Measurements from ENCODE around the gene KRTAP12-2. TPM values are rescaled to one million over a fixed set of nuclear protein-coding genes. Genes with fewer than 3 reads are reported as not detected.
"Not testable (repeated sequence)": the region's sequence is repeated elsewhere in the genome, so short reads cannot be mapped to it uniquely, and the experiment has no call there.

Gene KRTAP12-2
- polyA plus RNA-seq, 1 donor (not counting 4 experiments of a cell fraction or from before 2014, with no cell fraction given): not detected

GRCh38 chr21:44699502-44700001, 32.8 kb upstream of the KRTAP12-2 start:
- Histone ChIP-seq H3K4me1 (ENCODE audit: control insufficient read depth, extremely low read depth, insufficient read depth, low read length) (no peaks in the 10 kb centered on the region), H3K27me3 (ENCODE audit: control insufficient read depth, extremely low read depth, insufficient read depth, low read length) (peaks cover 18% of the 10 kb centered on the region), H3K9ac (ENCODE audit: control insufficient read depth, extremely low read depth, insufficient read depth, low read length) (no peak overlapping the region), H3K79me2 (ENCODE audit: control insufficient read depth, insufficient read depth, low read length) (no peaks in the 10 kb centered on the region), H4K20me1 (ENCODE audit: control insufficient read depth, extremely low read depth, insufficient read depth, low read length) (no peaks in the 10 kb centered on the region), H3K4me2 (ENCODE audit: control insufficient read depth, extremely low read depth, insufficient read depth, low read depth, low read length) (no peak overlapping the region), H2AFZ (ENCODE audit: control insufficient read depth, low read length) (no peak overlapping the region), H3K36me3 (ENCODE audit: control insufficient read depth in 2 of 2, extremely low read depth in 1 of 2, insufficient read depth in 2 of 2, low read length in 2 of 2) (no peaks in the 10 kb centered on the region), H3K9me1 (ENCODE audit: control insufficient read depth, extremely low read depth, insufficient read depth, low read length) (no peaks in the 10 kb centered on the region), H3K9me3 (ENCODE audit: control insufficient read depth, low read depth, low read length) (no peaks in the 10 kb centered on the region), H3K27ac (ENCODE audit: control insufficient read depth, insufficient read depth, low read length) (no peak overlapping the region), H3K4me3 (ENCODE audit: control insufficient read depth in 2 of 3, extremely low read depth in 1 of 3, insufficient read depth in 2 of 3, low read depth in 1 of 3, low read length in 3 of 3) (no peak overlapping the region)
- TF ChIP-seq, protein P1, sequence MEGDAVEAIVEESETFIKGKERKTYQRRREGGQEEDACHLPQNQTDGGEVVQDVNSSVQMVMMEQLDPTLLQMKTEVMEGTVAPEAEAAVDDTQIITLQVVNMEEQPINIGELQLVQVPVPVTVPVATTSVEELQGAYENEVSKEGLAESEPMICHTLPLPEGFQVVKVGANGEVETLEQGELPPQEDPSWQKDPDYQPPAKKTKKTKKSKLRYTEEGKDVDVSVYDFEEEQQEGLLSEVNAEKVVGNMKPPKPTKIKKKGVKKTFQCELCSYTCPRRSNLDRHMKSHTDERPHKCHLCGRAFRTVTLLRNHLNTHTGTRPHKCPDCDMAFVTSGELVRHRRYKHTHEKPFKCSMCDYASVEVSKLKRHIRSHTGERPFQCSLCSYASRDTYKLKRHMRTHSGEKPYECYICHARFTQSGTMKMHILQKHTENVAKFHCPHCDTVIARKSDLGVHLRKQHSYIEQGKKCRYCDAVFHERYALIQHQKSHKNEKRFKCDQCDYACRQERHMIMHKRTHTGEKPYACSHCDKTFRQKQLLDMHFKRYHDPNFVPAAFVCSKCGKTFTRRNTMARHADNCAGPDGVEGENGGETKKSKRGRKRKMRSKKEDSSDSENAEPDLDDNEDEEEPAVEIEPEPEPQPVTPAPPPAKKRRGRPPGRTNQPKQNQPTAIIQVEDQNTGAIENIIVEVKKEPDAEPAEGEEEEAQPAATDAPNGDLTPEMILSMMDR (optimal IDR thresholded peaks at IDR 0.05 in 1 of 3, IDR thresholded peaks at IDR 0.05 in 1 of 3, conservative IDR thresholded peaks at IDR 0.05 in 1 of 3; ENCODE audit: extremely low read depth in 1 of 3, insufficient read depth in 2 of 3, low read length in 3 of 3): no peak
- no peak for TF ChIP-seq EZH2 (IDR thresholded peaks at IDR 0.05; ENCODE audit: low read length)
- FAIRE-seq (no peak), DNase-seq (ENCODE audit: low read depth, low spot score) (no peak)
- dilution Hi-C loops (cut with MboI; ENCODE audit: extremely low pct_ligation_motif_present, low sequenced_read_pairs): no loop called here

DNA sequence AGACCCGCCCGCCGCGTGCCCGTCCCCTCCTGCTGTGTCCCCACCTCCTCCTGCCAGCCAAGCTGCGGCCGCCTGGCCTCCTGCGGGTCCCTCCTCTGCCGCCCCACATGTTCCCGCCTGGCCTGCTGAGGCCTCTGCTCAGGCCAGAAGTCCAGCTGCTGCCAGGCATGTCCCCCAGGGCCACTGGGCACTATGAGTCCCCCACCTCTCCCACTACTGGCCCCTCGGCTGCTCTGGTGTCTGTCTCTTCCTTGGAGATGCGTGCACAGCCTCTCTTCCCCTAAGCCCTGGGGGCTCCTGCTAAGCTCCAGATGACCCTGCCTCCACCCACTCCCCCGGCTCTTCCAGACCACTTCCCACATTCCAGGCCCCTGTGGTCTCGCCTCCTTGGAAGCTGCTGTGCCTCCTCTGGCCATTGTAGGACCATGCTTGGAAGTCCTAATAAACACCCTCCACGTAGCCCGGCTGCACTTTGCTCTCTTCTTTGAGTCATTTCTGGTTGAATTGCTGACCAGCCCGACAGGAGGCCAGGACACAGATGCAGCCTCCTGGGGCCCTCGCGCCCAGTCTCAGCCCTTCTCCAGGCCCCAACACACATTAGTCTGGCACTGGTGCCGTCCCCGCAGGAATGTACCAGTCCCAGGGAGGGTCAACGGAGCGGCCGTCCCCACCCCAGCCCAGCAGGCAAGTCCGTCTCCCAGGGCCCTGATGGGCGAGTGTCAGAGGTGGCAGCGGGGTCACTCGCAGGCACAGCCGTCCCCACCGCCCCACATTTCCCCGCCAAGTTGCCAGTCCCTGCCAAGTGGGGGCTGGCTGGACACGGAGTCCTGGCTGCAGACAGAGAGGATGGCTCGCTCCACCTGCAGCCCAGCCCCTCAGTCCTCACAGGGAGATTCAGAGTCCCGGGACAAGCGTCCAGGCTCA, 31.3 kb upstream of the KRTAP12-2 start:
- Histone ChIP-seq H4K20me1 (ENCODE audit: control insufficient read depth, extremely low read depth, insufficient read depth, low read length) (no peaks in the 10 kb centered on the region), H3K79me2 (ENCODE audit: control insufficient read depth, insufficient read depth, low read length) (no peaks in the 10 kb centered on the region), H2AFZ (ENCODE audit: control insufficient read depth, low read length) (no peak overlapping the region), H3K27ac (ENCODE audit: control insufficient read depth, insufficient read depth, low read length) (no peak overlapping the region), H3K4me2 (ENCODE audit: control insufficient read depth, extremely low read depth, insufficient read depth, low read depth, low read length) (no peak overlapping the region), H3K36me3 (ENCODE audit: control insufficient read depth in 2 of 2, extremely low read depth in 1 of 2, insufficient read depth in 2 of 2, low read length in 2 of 2) (no peaks in the 10 kb centered on the region), H3K9me1 (ENCODE audit: control insufficient read depth, extremely low read depth, insufficient read depth, low read length) (no peaks in the 10 kb centered on the region), H3K27me3 (ENCODE audit: control insufficient read depth, extremely low read depth, insufficient read depth, low read length) (peaks cover 14% of the 10 kb centered on the region), H3K9ac (ENCODE audit: control insufficient read depth, extremely low read depth, insufficient read depth, low read length) (no peak overlapping the region), H3K9me3 (ENCODE audit: control insufficient read depth, low read depth, low read length) (no peaks in the 10 kb centered on the region), H3K4me3 (ENCODE audit: control insufficient read depth in 2 of 3, extremely low read depth in 1 of 3, insufficient read depth in 2 of 3, low read depth in 1 of 3, low read length in 3 of 3) (no peak overlapping the region), H3K4me1 (ENCODE audit: control insufficient read depth, extremely low read depth, insufficient read depth, low read length) (no peaks in the 10 kb centered on the region)
- DNase-seq (ENCODE audit: low read depth, low spot score) (no peak), FAIRE-seq (no peak)
- dilution Hi-C loops (cut with MboI; ENCODE audit: extremely low pct_ligation_motif_present, low sequenced_read_pairs): no loop called here
- TF ChIP-seq EZH2 (IDR thresholded peaks at IDR 0.05; ENCODE audit: low read length): no peak
- TF ChIP-seq, protein P1 (optimal IDR thresholded peaks at IDR 0.05 in 1 of 3, IDR thresholded peaks at IDR 0.05 in 1 of 3, conservative IDR thresholded peaks at IDR 0.05 in 1 of 3; ENCODE audit: extremely low read depth in 1 of 3, insufficient read depth in 2 of 3, low read length in 3 of 3): no peak

DNA sequence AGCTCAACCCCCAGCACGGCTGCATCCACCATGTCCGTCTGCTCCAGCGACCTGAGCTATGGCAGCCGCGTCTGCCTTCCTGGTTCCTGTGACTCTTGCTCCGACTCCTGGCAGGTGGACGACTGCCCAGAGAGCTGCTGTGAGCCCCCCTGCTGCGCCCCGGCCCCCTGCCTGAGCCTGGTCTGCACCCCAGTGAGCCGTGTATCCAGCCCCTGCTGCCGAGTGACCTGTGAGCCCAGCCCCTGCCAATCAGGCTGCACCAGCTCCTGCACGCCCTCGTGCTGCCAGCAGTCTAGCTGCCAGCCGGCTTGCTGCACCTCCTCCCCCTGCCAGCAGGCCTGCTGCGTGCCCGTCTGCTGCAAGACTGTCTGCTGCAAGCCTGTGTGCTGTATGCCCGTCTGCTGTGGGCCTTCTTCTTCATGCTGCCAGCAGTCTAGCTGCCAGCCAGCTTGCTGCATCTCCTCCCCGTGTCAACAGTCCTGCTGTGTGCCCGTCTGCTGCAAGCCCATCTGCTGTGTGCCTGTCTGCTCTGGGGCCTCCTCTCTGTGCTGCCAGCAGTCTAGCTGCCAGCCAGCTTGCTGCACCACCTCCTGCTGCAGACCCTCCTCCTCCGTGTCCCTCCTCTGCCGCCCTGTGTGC, 30.6 kb upstream of the KRTAP12-2 start, which contains the start of gene KRTAP10-12:
KRTAP10-12 (plus strand) TSS at position 1 of the 639 bp plus-strand sequence; CDS start at position 31, 30 bp downstream.
- dilution Hi-C loops (cut with MboI; ENCODE audit: extremely low pct_ligation_motif_present, low sequenced_read_pairs); H3K36me3 ChIP-seq (ENCODE audit: control insufficient read depth in 2 of 2, extremely low read depth in 1 of 2, insufficient read depth in 2 of 2, low read length in 2 of 2); FAIRE-seq; DNase-seq (ENCODE audit: low read depth, low spot score); H3K9me3 ChIP-seq (ENCODE audit: control insufficient read depth, low read depth, low read length); H2AFZ ChIP-seq (ENCODE audit: control insufficient read depth, low read length); H3K9me1 ChIP-seq (ENCODE audit: control insufficient read depth, extremely low read depth, insufficient read depth, low read length); H3K9ac ChIP-seq (ENCODE audit: control insufficient read depth, extremely low read depth, insufficient read depth, low read length); H4K20me1 ChIP-seq (ENCODE audit: control insufficient read depth, extremely low read depth, insufficient read depth, low read length); H3K4me1 ChIP-seq (ENCODE audit: control insufficient read depth, extremely low read depth, insufficient read depth, low read length); H3K4me3 ChIP-seq (ENCODE audit: control insufficient read depth in 2 of 3, extremely low read depth in 1 of 3, insufficient read depth in 2 of 3, low read depth in 1 of 3, low read length in 3 of 3); H3K27ac ChIP-seq (ENCODE audit: control insufficient read depth, insufficient read depth, low read length); H3K4me2 ChIP-seq (ENCODE audit: control insufficient read depth, extremely low read depth, insufficient read depth, low read depth, low read length); H3K79me2 ChIP-seq (ENCODE audit: control insufficient read depth, insufficient read depth, low read length): not testable (repeated sequence)
- H3K27me3 ChIP-seq (ENCODE audit: control insufficient read depth, extremely low read depth, insufficient read depth, low read length): peaks cover 14% of the 10 kb centered on the region
